GM18951 (cell line): Measurements from ENCODE around the gene TIE1.

ENCODE experiments used
- POLR2A ChIP-seq: IDR thresholded peaks from 4 replicates; pipeline ENCODE4 v1.6.1; 2011; ENCODE audit warnings: mild to moderate bottlenecking; ENCODE audit not compliant: insufficient read length, insufficient read depth; ENCODE audit errors: extremely low read depth
- in situ Hi-C: fragments of 300-500 bp; cut with MboI; formaldehyde crosslinking; loops from one replicate; pipeline ENCODE4 v1.12.0; 2022; ENCODE audit warnings: low sequenced_read_pairs, mixed read lengths, inconsistent platforms; ENCODE audit not compliant: unreplicated experiment

TIE1 gene

GRCh38 chr1:43313771-43314170, 13.0 kb downstream of the TIE1 start:
- in situ Hi-C loops, result no loop called here
- TF ChIP-seq POLR2A, result no peak

- TF ChIP-seq POLR2A, result no peak
- in situ Hi-C loops, result no loop called here
Measured at GRCh38 chr1:43314233-43314632, 13.5 kb downstream of the TIE1 start.

DNA sequence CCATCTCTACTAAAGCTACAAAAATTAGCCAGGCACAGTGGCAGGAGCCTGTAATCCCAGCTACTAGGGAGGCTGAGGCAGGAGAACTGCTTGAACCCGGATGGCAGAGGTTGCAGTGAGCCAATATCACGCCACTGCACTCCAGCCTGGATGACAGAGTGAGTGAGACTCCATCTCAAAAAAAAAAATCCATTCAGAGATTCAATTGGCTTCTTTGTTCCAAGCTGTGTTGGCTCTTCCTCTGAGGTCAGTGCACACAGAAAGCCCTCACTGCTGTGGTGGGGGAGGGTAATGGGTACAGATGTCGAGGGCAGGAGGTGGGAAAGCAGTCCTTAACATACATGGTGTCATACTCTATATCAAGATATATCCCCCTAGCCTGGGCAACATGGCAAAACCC, 14.7 kb downstream of the TIE1 start:
- TF ChIP-seq POLR2A, result no peak
- in situ Hi-C loops, result no loop called here

DNA sequence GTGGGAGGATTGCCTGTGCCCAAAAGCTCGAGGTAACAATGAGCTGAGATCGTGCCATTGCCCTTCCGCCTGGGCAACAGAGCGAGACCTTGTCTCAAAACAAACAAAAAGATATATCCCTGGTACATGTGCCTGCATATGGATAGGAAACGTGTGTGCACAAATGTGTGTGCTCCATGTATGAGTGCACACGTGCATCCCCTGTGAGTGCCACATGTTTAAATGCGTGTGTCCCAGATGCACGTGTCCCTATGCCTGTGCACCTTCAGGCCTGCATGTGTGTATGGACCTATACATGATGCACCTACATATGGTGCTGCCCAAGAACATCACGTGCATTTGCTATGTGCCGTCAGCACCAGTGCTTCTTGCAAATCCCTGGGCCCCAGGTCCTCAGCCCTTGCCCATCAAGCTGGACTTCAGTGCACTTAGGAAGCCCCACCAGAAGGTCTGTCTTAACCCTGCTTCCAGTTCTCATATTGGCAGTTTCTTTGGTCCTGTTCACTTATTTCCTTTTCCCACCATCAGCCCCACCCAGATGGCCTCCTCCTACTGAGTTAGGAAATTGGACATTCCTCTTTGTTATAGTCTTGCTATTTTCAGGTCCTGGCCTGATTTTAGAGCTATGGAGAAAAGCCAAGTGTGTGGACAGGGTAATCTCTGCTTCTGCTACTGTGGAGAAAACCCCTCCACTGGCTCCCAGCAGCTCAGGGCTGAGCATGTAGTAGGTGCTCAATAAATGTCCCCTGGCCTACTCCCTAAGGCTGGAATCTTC, 15.4 kb downstream of the TIE1 start:
- in situ Hi-C loops, result no loop called here

GRCh38 chr1:43316738-43317520, 16.1 kb downstream of the TIE1 start:
- in situ Hi-C loops, result no loop called here
- TF ChIP-seq POLR2A, result no peak

More for the DNA sequence above, 15.4 kb downstream of the TIE1 start:
- TF ChIP-seq POLR2A, result no peak

DNA sequence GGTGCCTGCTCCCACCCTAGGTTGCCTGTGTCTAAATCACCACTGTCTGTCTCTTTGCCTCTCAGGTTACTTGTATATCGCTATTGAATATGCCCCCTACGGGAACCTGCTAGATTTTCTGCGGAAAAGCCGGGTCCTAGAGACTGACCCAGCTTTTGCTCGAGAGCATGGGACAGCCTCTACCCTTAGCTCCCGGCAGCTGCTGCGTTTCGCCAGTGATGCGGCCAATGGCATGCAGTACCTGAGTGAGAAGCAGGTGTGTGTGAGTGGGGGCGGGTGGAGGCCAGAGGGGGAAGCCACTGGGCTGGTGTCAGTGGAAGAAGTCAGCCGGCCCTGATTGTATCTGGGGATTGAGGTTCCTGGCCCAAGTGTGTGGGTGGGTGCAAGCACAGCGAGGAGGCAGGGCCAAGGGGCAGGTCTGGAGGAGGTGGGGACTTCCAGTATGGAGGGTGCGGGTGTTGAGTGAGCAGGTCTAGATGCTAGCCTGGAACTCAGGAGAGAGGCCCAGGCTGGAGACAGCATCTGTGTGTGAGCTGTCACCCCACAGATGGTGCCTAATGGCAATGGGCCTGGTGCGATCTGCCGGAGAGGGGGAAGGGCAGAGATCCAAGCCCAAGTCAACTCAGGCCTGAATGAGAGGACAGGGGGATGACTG, 17.2 kb downstream of the TIE1 start:
- no peak for TF ChIP-seq POLR2A
- in situ Hi-C loops, result no loop called here

GRCh38 chr1:43318831-43319230, 18.0 kb downstream of the TIE1 start:
- in situ Hi-C loops, result no loop called here

GRCh38 chr1:43319288-43319687, 18.5 kb downstream of the TIE1 start:
- no peak for TF ChIP-seq POLR2A
- in situ Hi-C loops, result no loop called here

More at GRCh38 chr1:43318831-43319230, 18.0 kb downstream of the TIE1 start:
- no peak for TF ChIP-seq POLR2A

- no peak for TF ChIP-seq POLR2A
Measured at GRCh38 chr1:43319766-43320165, 19.0 kb downstream of the TIE1 start.

GRCh38 chr1:43321331-43321891, 20.6 kb downstream of the TIE1 start:
- in situ Hi-C loops, result no loop called here
- no peak for TF ChIP-seq POLR2A

More at GRCh38 chr1:43319766-43320165, 19.0 kb downstream of the TIE1 start:
- in situ Hi-C loops, result no loop called here

- no peak for TF ChIP-seq POLR2A
Measured at GRCh38 chr1:43322506-43322905, 21.7 kb downstream of the TIE1 start.

DNA sequence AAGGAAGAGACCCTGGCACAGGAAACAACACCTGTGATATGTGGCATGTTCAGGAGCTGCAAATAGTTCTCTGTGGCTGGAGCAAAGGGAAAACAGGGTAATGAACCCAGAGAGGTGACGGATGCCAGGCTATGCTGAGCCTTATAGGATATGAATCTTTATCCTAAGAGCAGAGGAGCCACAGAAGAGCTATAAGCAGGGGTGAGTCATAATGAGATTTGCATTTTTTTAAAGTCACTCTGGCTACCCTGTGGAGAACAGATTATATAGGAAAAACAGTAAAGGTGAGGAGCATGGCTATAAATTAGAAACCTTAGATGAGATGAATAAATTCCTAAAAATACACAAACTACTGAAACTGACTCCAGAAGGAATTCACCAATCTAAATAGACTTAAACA, 24.0 kb downstream of the TIE1 start:
- in situ Hi-C loops, result no loop called here
- TF ChIP-seq POLR2A, result no peak

More at GRCh38 chr1:43322506-43322905, 21.7 kb downstream of the TIE1 start:
- in situ Hi-C loops, result no loop called here

DNA sequence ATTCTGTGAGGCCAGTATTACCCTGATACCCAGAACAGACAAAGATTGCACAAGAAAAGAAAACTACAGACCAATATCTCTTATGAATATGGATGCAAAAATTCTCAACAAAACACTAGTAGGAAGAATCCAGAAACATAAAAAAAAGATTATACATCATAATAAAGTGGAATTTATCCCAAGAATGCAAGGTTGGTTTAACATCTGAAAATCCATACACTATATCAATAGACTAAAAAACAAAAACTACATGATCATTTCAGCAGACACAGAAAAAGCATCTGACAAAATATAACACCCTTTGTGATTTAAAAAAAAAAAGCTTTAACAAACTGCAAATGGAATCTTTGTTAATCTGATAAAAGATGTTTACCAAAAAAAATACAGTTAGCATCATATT, 24.6 kb downstream of the TIE1 start:
- TF ChIP-seq POLR2A, result no peak
- in situ Hi-C loops, result no loop called here
